Activated CD8-positive, alpha-beta memory T cell treated with anti-CD3 and anti-CD28 coated beads, Interleukin-2, amount 50 U/mL, for 4 hours (primary cell): ENCODE data around the gene NLRC5.
"Not testable (repeated sequence)": the region's sequence is repeated elsewhere in the genome, so short reads cannot be mapped to it uniquely, and the experiment has no call there.

ENCODE experiments used
- DNase-seq: peaks from one replicate; pipeline ENCODE4 v3.0.0-alpha.2; 2020

The NLRC5 gene

GRCh38 chr16:56964243-56965148 lies 24.9 kb upstream of the NLRC5 start:
- DNase-seq, result peak; percentile 97

- DNase-seq, result no peak
Measured at GRCh38 chr16:56965149-56966092, 23.9 kb upstream of the NLRC5 start.

DNA sequence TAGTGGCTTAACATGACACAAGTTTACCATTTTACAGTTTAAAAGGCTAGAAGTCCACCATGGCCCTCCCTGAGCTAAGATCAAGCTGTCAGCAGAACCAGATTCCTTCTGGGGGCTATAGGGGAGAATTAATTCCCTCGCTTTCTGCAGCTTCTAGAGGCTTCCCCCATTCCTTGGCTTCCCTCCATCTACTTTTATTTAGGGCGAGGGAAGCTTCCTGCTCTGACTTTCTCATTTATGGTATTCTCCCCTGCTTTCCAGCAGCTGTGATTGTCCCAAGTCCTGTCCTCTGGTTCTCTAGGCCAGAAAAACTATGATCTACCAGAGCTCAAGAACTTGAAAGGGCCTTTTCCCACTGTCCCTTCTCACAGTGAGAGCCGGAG lies 23.3 kb upstream of the NLRC5 start:
- no peak for DNase-seq

- no peak for DNase-seq
Measured at GRCh38 chr16:56967733-56968132, 21.6 kb upstream of the NLRC5 start.

GRCh38 chr16:56969769-56970168 lies 19.6 kb upstream of the NLRC5 start:
- DNase-seq, result no peak

- no peak for DNase-seq
Measured at GRCh38 chr16:56970934-56971767, 18.2 kb upstream of the NLRC5 start.

DNA sequence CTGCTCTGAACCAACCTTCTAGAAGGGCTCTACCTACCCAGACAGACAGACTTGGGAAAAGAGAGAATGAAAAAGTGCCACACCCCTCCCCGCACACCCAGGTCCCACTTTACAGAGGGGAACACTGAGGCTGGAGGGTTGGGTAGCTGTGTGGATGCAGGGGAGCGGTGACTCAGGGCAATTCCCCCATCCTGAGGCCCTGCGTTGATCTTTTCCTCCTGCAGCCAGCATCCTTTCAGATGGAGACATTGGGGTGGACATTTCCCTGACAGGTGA lies 17.7 kb upstream of the NLRC5 start:
- no peak for DNase-seq

DNA sequence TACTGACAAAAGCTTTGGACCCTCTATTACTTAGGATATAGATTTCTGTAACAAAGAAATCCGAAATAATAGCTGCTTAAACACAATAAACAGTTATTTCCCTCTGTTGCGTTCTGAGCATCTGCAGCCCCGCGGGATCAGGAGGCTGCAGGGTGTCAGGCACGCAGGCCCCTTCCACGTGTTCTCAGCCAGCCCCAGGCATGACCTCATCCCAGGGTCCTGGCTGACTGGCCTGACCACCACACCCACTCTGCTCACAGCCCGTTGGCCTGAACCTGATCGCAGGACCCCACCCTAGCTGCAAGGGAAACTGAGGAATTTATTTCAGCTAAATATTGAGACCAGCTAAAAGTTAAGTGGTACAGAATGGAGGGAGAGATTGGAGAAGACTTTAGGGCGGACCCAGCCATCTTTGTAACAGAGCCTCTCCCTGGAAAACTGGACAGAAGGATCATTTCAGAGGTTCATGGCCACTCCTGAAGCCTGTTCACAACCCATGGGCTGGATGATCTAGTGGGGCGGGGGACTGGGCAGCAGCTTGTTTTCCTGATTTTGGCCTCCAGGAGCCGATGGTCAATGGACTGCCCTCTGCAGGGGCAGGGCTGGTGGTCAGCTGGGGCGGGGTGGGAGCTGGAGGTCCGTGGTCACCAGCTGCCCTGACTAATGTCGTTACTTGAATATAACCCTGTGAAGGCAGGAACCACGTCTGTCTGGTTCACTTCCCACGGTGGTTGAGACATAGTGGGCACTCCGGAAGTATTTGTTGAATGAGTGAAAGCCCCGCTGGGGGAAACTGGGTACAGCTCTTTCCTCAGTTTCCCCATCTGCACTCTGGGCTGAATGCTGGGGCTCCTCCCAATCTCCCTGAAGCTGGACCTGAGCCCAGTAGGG lies 16.7 kb upstream of the NLRC5 start:
- no peak for DNase-seq

- DNase-seq, result no peak
Measured at GRCh38 chr16:56973294-56973689, 16.1 kb upstream of the NLRC5 start.

DNA sequence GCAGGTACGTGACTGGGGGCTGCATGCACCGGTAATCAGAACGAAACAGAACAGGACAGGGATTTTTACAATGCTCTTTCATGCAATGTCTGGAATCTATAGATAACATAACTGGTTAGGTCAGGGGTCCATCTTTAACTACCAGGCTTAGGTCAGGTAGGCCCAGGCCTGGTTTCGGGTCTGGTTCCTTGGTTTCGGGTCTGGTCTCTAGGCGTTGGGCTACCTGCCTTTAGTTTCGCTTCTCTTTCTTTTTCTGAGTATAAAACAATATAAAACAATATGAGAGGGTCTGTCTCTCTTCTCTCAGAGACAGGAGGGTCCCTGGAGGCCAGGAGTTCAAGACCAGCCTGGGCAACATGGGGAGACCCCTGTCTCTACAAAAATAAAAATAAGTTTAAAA lies 15.5 kb upstream of the NLRC5 start:
- not testable (repeated sequence) for DNase-seq

GRCh38 chr16:56974549-56975300 lies 14.6 kb upstream of the NLRC5 start:
- no peak for DNase-seq

GRCh38 chr16:56975714-56976113 lies 13.6 kb upstream of the NLRC5 start:
- DNase-seq, result no peak

- DNase-seq, result no peak
Measured at GRCh38 chr16:56977216-56977615, 12.1 kb upstream of the NLRC5 start.

- DNase-seq, result no peak
Measured at GRCh38 chr16:56977823-56978430, 11.4 kb upstream of the NLRC5 start.

DNA sequence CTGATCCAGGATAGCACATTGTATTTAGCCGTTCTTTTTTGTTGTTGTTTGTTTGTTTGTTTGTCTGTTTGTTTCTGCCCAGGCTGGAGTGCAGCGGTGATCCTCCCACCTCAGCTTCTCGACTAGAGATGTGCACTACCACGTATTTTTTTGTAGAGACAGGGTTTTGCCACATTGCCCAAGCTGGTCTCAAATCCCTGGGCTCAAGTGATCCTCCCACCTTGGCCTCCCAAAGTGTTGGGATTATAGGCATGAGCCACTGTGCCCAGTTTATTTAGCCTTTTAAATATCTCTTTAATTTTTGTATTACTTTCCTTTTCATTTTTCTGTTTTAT lies 9.2 kb upstream of the NLRC5 start:
- DNase-seq, result no peak

DNA sequence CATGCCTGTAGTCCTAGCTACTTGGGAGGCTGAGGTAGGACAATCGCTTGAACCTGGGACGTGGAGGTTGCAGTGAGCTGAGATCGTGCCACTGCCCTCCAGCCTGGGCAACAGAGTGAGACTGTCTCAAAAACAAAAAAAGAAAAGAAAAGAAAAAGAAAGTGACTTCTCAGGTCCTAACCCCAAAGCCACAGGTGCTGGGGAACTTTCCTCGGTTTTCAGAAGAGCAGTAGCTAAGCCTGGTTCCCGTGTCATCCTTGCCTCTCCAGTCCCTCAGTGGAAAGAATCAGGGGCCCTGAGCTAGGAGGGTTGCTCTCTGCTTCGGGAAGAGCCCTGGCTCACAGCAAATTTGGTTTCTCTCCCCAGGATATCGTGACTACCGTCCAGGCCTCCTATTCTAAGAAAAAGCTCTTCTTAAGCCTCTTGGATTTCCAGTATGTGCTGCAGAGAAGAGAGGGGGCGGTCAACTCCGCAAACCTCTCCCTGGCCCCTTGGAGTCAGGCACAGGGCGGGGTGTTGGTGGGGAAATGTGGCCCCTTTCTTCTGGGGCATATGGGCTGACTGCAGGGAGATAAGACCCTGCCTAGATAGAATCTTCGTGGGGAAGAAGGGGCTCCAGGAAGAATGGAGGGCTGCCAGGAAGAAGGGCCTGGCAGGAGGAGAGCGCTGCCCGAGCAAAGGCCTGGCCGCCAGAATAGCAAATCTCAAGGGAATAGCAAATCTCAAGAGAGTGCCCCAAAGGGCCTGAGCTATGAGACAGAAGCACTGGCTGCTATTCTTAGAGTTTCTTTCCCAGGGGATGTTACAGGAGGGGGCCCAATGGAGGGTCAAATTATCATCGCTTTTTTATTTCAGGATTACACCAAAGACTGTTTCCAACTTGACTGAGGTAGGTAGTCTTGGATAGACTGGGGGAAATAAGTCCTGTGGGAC lies 8.3 kb upstream of the NLRC5 start:
- DNase-seq, result no peak

GRCh38 chr16:56981729-56982271 lies 7.6 kb upstream of the NLRC5 start:
- no peak for DNase-seq

- DNase-seq, result no peak
Measured at GRCh38 chr16:56982695-56983094, 6.7 kb upstream of the NLRC5 start.

DNA sequence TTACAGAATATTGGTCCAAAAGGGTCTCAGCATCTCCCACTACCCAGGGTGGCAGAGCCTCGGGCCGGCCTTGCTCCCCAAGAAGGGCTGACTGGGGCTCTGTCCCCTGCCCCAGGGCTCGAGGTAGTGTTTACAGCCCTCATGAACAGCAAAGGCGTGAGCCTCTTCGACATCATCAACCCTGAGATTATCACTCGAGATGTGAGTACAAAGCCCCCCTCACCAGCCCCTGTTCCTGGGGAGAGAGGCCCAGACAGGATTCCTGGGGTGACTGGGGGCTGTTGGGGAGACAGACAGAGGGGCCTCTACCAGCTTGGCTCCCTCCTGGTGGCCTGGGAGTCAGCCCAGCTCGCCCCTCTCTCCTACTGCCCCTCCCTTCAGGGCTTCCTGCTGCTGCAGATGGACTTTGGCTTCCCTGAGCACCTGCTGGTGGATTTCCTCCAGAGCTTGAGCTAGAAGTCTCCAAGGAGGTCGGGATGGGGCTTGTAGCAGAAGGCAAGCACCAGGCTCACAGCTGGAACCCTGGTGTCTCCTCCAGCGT lies 6.1 kb upstream of the NLRC5 start:
- peak; percentile 12 for DNase-seq
